RWPE1 (cell line): ENCODE data around the gene OSER1.

Experiments
- CTCF ChIA-PET: fragments of 350-600 bp; sonication (Branson Sonifier 250); formaldehyde crosslinking; extraction: SDS; loops from one replicate; lab custom pipeline; 2021; lab: Yijun Ruan, JAX
- POLR2A ChIA-PET: fragments of 400-600 bp; formaldehyde crosslinking; extraction: SDS; loops from one replicate; lab custom pipeline; 2020; ENCODE audit warnings: antibody characterized with exemption; ENCODE audit not compliant: low non-redundant PET; lab: Yijun Ruan, JAX
- DNase-seq: peaks from one replicate; pipeline ENCODE4 v3.0.0; 2012; ENCODE audit warnings: low spot score
- H3K27ac ChIP-seq: fragments of 450-650 bp; 2 replicates; pipeline ENCODE4 v1.5.1; 2017
- TF ChIP-seq, protein P1 (sequence below): fragments of 450-650 bp; conservative IDR thresholded peaks from 2 replicates; pipeline ENCODE4 v1.5.1; 2017; ENCODE audit warnings: low read depth, mild to moderate bottlenecking

The OSER1 gene

DNA sequence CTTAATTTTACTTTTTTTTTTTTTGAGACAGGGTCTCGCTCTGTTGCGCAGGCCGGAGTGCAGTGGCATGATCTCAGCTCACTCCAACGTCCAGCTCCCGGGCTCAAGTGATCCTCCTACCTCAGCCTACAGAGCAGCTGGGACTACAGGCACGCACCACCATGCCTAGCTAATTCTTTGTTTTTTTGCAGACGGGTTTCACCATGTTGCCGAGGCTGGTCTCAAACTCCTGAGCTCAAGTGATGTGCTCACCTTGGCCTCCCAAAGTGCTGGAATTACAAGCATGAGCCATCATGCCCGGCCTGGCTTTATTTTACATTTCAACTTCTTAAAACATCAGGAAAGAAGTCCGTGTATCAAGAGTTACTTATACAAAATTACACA is 5.7 kb downstream of the OSER1 start:
- ChIA-PET POLR2A (no interaction called here), CTCF (no interaction called here)
- DNase-seq: no peak
- TF ChIP-seq, protein P1, sequence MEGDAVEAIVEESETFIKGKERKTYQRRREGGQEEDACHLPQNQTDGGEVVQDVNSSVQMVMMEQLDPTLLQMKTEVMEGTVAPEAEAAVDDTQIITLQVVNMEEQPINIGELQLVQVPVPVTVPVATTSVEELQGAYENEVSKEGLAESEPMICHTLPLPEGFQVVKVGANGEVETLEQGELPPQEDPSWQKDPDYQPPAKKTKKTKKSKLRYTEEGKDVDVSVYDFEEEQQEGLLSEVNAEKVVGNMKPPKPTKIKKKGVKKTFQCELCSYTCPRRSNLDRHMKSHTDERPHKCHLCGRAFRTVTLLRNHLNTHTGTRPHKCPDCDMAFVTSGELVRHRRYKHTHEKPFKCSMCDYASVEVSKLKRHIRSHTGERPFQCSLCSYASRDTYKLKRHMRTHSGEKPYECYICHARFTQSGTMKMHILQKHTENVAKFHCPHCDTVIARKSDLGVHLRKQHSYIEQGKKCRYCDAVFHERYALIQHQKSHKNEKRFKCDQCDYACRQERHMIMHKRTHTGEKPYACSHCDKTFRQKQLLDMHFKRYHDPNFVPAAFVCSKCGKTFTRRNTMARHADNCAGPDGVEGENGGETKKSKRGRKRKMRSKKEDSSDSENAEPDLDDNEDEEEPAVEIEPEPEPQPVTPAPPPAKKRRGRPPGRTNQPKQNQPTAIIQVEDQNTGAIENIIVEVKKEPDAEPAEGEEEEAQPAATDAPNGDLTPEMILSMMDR: no peak
- peak overlapping the region; percentile 88 for H3K27ac ChIP-seq

DNA sequence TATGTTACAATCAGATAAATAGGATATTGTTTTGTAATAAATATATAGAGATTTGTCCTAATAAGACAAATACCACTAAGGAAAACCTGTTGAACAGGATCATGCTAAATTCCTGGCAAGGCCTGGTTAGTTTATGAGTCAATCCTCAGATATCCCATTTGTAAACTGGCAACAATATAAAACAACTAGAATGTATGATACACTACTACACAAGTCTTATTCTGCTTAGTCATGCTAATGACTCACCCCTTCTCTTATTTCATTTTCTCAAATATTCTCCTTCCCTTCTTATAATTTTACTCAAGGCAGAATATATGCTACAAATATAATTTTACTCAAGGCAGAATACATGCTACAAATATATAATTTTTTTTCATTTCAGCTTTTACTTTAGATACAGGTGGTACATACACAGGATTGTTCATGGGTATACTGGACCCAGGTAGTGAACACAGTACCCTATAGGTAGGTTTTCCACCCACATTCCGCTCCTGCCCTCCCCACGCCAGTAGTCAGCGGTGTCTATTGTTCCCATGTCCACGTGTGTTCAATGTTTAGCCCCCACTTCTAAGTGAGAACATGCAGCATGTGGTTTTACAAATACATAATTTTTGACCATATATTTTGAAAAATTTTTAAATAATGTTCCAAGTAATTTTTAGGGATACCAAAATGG is 6.3 kb downstream of the OSER1 start:
- peak overlapping the region; percentile 88 for H3K27ac ChIP-seq
- DNase-seq: peak; percentile 99
- CTCF ChIA-PET: no interaction called here

DNA sequence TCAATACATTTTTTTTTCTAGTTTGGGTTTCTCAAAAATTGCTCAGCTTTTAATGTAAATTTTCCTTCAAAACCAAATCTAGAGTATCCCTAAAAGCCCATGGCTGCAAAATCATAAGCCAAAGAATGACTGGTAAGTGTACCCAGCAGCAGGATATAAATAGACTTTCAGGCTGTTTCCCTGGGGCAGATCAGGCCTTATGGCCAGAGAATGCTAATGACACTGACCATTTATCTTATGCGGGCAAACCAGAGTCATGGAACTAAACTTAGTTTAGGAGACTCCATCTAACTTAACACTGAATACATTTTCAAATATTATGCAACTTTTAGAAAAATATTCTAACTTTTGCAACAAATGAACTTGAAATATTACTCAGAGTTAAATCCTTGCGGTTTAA is 7.4 kb downstream of the OSER1 start:
- ChIA-PET CTCF (interaction anchor here (0.6 to 1.0 kb wide), 4 partner anchors 8 to 1634 kb away, joined by 3 to 5 read pairs (median 4); no protein-coding TSS in a partner anchor), POLR2A (no interaction called here)
- H3K27ac ChIP-seq: no peak overlapping the region
- TF ChIP-seq, protein P1: no peak
- DNase-seq: no peak

More for the DNA sequence above, 6.3 kb downstream of the OSER1 start:
- TF ChIP-seq, protein P1: no peak
- POLR2A ChIA-PET: no interaction called here

DNA sequence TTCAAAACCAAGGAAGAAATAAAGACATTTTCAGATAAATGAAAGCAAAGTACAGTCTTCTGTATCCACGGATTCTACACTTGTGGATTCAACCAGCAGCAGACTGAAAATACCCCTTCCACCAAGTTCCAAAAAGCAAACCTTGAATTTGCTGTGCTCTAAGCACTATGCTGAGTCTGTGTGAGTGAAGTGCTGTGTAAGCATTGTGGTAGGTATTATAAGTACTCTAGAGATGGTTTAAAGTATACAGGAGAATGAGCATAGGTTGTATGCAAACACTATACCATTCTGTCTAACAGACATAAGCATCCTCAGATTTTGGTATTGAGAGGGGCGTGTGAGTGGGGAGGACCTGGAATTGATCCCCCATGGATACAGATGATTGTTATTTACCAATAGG is 9.6 kb downstream of the OSER1 start:
- ChIA-PET CTCF (no interaction called here), POLR2A (no interaction called here)
- TF ChIP-seq, protein P1: no peak
- no peak overlapping the region for H3K27ac ChIP-seq
- no peak for DNase-seq

DNA sequence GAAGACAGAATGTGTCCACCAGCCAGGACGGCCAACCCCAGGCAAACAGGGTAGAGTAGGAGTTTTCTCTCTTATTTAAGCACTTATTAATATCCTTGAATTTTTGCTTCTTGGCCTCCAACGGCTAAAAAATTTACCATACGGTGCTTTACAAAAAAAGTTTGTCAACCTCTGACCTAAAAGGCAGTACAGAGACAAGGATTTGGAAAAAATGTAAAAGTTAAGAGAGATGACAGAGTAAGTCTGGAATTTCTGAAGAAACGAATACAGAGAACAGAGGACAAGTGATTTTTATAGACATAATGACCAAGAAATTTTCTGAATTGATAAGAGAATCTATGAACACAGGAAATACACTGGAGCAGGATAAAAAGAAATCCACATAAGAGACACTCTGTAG is 10.2 kb downstream of the OSER1 start:
- TF ChIP-seq, protein P1: no peak
- POLR2A ChIA-PET: no interaction called here

DNA sequence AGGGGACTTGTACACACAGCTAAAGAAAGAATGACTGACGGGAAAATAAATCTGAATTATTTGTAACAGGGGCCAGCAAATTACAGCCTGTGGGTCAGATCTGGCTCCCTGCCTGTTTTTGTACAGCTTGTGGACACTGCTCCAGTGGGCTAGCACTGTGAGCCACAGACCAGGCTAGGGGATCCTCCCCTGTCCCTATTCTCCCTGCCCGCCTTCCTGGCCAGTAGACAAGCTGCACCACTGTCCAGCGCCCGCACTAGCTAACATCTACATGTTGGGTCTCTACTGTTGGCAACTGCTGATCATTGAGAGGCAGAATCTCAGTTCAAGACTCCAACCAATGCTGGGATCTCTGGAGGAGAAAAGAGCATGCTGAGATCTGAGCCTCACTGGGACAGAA is 10.7 kb downstream of the OSER1 start:
- ChIA-PET CTCF (no interaction called here), POLR2A (no interaction called here)
- TF ChIP-seq, protein P1: no peak
- H3K27ac ChIP-seq: peak overlapping the region; percentile 22
- no peak for DNase-seq

More for the DNA sequence above, 10.2 kb downstream of the OSER1 start:
- CTCF ChIA-PET: no interaction called here
- H3K27ac ChIP-seq: peak overlapping the region; percentile 22
- no peak for DNase-seq
